GM04503 (cell line): ENCODE data around the gene SERPINB1.

Source experiments
- DNase-seq: peaks from one replicate; pipeline ENCODE4 v3.0.0-alpha.2; 2012; ENCODE audit warnings: low read depth

SERPINB1 gene

DNA sequence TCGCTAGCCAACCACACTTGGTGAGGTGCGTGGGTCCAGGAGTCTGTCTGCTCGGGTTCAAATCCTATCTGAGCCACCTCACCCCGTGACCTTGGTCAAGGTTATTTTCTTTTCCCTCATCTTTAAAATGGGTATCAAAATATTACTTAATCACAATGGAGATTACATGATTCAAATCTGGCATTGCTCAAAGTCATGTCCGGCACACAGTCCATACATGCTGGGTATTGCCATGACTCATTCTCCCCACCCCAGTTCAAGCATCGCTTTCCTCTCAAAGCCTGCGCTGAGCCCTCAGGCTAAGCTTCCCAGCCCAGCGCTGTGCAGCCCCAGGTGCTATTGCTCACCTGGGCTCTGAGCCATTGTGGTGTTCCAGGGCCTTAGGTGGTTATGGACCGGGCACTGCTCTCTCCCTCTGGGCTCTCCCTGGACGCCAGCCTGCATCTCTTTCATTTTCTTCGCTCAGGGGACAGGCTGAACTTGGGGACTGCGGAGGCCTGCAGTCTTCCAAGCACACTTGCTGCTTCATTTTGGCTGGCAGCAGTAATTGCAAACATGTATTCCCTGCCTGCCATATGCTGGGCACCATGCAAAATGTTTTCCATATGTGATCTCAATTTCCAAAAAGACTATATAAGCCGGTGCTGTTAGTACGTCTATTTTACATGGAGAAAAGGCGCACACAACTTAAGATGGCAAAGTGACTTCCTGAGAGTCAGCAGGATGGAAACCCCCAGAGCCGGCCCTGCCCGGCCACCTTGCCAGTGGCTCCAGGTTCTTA lies 49.1 kb downstream of the SERPINB1 start:
- DNase-seq, result no peak

DNA sequence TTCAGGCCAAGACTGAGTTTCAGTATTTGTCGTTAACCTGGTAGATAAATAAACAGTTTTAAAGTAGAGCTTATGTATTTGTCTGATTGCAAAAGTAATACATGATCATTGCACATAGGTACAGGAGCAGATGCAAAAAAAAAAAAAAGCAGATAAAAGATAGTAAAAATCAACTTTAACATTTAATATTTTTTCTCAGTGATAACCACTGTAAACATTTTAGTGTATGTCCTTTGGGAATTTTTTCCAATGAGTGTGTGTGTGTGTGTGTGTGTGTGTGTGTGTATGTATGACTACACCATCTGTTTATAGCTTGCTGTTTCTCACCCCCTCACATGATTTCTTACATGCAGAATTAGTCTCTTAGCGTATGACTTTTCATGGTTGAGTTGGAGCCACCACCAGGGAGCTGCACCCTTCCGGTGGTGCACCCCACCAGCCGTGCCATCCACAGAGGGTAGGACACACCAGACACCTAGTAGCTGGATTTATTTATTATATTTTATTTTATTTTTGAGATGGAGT lies 50.2 kb downstream of the SERPINB1 start:
- no peak for DNase-seq

DNA sequence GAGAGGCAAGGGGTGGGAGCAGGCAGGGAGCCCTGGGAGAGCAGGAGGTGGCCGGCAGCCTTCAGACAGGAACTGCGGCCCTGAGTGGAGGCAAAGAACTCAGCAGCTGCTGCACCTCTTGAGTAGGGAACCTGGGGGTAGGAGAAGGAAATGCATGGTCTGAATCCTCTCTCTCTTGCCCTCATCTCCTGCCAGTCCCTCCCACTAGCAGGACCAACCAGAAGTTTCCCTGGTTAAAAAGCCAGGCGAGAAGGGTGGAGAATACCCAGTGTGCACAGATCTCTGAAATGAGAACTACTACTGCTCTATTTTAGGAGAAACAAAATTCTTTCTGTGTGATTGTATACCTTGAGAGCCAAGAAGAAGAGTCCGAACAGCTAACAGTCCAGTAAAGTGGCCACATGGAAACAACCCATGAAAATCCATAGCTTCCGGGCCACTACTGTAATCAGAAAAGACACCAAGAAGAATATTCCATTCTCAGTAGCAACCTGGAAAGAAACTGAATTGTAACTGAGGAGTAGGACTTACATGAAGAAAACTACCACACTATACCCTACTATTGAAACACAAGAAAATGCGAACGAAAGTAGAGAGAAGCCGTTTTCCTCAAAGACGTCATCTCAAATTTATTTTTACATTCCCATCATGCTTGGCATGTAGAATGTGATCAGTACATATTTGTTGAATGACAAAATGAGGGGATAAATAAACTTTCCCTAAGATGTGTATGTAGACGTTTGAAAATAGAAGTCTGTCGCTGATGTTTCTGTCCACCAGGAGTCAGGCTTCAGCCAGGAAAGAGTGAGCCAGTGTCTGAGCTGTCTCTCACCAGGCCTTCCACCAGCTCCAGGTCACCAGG lies 50.8 kb downstream of the SERPINB1 start:
- DNase-seq, result peak; percentile 44

DNA sequence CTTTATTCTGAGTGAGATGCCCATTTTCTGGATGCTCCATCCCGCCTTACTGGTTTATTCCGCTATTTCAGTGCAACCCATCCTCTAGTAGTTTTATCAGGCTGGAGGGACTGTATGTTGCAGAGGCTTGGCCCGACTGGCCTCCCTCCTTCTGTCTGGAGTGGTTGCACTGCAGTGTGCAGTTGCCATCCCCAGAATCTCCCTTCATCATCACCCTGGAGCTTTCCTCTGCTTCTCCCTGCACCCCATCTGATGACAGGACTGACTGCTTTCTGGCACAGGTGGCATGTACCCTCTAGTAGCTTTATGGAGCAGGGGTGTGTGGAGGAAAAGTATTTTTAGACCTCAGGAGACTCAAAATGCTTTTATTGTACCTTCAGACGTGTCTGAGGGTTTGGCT lies 55.4 kb downstream of the SERPINB1 start:
- no peak for DNase-seq

DNA sequence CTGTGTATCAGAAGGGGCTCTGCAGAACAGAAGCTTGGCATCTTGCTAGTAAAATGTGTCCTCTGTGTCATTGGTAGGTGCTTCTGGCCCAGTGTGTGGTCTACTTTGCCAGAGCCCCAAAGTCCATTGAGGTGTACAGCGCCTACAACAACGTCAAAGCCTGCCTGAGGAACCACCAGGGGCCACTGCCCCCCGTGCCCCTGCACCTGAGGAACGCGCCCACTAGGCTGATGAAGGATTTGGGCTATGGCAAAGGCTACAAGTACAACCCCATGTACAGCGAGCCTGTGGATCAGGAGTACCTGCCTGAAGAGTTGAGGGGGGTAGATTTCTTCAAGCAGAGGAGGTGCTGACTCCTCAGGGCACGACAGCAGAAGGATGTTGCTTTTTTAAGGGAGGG lies 56.7 kb downstream of the SERPINB1 start:
- no peak for DNase-seq

DNA sequence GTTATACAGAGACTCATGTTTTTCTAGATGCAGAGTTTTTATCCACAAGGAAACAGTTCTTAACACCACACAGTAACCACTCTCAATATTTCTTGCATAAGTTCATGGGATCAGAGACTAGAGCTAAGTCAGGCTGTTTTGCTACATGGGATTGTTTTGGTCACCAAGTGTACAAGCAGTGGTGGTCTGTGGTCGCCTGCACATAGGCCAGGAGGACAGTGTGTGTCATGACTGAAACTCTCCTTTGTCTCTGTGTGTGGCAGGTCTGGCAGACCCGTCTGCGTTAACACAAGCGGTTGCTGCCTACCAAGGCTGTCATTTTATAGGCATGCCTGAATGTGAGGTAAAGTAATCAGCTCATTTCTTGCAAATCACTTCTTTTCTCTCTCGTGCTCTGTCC lies 57.6 kb downstream of the SERPINB1 start:
- no peak for DNase-seq

DNA sequence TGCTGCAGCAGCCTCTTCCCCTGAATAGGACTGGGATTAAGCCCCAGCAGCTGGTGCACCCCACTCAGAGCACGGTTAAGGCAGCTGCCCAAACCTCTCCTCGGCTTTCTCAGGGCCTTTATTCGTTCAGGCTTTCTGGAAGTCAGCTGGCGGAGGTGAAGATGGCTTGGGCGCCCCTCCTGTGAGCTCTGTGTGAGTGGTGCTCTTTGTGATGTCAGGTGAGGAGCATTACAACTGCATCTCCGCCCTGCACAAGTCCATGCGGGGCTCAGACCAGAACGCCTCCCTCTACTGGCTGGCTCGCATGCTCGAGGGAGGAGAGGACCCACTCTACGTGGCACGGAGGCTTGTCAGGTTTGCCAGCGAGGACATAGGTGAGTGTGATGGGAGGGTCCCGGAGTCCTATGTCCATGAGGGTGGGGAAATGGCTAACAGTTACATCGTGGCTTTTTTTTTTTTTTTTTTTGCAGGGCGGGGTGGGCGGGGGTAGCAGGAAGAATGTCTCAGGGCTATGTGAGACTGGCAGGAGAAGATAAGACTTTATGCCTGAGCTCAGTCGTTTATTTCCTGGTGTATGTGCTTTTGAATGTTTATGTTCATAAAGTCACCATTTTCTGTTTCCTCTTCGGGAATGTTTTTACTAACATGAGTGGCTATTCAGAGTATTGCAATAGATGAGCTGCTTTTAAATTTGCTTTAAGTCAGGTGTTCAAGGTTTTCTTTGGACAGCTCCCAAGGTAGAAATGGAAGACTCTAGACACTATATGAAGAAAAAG lies 58.3 kb downstream of the SERPINB1 start:
- no peak for DNase-seq

DNA sequence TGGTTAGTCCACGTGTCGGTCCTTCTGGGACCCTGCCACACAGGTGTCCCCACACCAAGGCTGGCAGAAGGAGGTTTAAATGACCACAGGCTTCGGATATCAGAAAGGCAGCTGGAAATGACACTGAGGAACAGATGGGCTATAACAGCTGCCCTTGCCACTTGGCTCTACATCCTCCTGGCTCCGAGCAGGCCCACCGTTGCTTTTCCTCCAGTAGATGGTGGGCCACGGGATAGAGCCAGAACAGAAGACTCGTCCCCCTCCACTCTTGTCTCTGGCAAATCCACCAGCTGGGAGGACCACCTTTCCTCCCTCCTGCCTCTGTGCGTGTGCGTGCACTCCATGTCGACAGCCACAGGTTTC lies 58.9 kb downstream of the SERPINB1 start:
- no peak for DNase-seq

DNA sequence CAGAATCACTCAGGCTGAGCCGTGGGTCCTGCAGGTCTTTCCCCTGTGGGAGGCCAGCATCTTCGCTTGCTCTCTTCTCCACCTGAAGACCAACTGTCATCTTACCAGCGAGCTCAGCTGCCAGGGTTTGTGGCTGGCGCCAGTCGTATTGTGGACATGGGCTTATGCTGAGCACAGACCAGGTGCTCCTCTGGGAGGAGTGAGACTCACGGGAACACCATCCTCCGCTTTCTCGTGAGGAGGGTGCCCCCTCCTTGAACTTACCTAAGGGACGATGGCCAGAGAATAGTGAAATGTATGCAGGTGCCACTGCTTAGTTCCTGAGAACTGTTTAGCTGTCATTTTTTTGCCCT lies 59.3 kb downstream of the SERPINB1 start:
- DNase-seq, result no peak
